GM21619 (cell line): ENCODE measurements around the gene ZBTB16.

Experiments used
- ATAC-seq: cut with Tn5 transposase; IDR thresholded peaks from one replicate; pipeline ENCODE4 v1.9.1; 2021; ENCODE audit not compliant: unreplicated experiment

The ZBTB16 gene

DNA sequence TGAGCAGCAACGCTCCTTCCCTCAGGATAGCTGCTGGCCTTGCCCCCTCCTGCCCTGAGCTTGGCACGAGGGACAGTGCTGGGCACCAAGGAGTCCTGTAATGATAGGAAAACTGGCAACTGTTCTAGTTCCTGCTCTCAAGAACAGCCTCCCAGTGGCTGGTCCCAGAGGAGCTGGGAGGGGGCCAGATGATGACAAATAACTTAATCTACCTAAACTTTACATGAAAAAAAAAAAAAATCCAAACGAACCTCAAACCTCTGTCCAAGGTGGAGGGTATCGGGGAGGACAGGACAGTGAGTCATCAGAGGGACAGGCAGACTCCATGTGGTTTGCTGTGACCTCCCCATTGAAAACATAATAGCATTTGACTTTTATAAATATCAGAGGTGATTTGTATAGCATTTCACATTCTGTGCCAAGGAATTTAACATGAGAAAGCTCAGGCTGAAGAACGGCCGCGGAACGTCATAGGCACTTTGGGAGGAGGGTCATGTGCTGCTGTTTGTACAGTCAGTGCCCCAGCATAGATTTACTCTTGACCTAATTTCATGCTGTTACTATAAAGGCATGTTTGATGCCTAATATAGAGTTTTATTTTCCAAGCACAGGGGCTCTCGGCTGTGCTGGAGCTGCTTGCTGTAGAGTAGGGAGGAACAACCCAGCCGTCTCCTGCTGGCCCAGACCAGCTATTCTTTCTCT lies 138.4 kb downstream of the ZBTB16 start:
- no peak for ATAC-seq

GRCh38 chr11:114199051-114199450 lies 139.5 kb downstream of the ZBTB16 start:
- no peak for ATAC-seq

DNA sequence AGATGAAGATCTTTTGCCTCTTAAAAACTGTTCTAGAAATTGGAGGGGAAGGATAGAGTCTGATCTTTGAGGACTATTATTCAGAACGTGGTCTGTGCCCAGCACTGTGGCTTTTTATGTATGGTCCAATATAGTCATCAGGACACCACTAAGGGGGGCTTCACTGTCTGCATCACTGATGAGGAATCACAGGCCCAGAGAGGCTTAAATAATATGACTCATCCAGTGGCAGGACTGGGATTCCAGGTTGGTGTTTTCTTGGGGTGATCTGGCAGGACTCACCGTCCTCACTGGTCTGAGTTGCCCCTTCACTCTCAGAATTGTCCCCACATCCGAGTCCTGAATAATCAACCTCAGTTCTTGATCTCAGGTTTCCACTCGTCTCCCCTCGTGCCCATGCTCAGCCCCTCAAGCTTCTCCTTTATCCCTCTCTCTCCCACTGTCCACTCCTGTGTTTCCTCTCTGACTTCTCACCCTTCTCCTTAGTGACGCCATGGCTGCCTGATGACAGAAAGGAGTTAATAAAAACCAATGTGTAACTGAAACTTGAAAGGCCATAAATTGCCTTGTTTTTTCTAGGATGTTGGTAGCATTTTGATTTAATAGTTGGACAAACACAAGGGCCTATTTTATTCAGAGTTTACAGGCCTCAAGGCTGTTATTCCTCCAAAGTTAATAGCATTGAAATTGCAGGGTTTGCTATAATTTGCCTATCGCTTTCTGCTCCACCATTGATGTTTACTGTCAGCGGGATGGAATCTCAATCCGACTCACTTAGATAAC lies 141.0 kb downstream of the ZBTB16 start:
- no peak for ATAC-seq

GRCh38 chr11:114201219-114201618 lies 141.7 kb downstream of the ZBTB16 start:
- no peak for ATAC-seq

GRCh38 chr11:114202011-114202609 lies 142.6 kb downstream of the ZBTB16 start:
- no peak for ATAC-seq

- no peak for ATAC-seq
Observed at GRCh38 chr11:114207096-114207495, 147.6 kb downstream of the ZBTB16 start.

DNA sequence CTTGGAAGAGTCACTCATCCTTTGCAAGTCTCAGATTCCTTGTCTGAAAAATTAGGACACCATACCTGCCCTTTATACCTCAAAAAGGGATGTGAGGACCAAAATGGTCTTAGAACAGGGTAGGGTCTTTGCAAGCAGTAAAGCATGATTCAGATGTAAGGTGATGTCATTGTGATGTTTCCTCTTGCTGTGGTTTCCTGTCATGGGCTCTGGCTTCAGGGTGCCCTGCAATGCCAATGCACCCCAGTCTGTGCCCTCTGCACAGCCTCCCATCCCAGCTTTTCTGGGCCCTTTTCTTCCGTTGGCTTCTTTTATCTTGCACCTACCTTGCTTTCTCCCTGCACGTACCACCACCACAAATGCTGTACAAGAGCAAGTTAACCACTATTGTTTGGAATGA lies 148.9 kb downstream of the ZBTB16 start:
- no peak for ATAC-seq

GRCh38 chr11:114209343-114209742 lies 149.8 kb downstream of the ZBTB16 start:
- ATAC-seq: no peak

GRCh38 chr11:114209904-114210303 lies 150.4 kb downstream of the ZBTB16 start:
- ATAC-seq: no peak

DNA sequence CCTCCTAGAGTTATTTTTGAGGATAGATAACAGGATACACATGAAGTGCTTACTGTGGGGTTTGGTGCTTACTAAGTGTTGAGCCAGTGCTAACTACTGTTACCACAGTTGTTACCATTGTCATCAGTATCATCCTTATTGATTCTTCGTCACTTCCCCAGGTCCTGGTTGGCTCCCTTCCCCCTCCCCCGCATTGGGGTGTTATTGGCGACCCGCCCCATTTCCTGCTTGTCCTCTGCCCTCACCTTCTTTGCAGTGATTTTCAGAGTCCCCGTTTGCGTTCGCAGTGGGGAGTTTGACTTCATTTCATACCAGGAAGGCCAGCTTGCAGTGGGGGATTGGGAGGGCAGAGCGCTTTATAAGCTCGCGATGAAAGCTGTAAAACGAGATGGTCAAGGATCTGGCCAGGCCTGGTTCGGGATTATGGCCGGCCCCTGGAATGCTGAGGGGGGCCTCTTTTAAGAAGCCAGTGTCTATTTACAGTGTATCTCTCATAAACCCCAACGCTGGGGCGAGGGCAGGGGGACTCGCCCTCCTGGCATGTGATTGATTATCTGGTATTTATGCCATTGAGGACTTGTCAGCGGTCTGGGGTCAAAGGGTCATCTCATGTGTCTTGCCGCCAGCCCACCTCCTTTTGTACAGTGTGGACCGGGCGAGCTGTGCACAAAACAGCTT lies 152.1 kb downstream of the ZBTB16 start:
- no peak for ATAC-seq

DNA sequence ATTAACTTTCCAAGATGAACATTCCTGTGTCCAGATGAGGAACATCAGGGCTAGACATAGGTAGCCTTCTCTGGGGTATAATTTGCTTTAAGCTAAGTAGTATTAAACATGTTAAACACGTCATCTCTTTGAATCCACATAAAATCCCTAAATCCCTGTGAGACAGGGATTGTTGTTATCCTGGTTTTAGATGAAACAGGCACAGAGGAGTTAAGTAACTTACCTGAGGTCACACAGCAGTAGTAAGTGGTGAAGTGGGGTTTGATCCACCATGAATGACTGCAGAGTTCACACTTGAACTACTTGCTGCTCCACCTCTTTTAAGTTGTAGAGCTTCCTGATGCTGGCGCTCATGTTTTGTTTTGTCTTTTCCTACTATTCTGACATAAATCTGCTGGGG lies 154.1 kb downstream of the ZBTB16 start:
- no peak for ATAC-seq

GRCh38 chr11:114215428-114215827 lies 155.9 kb downstream of the ZBTB16 start:
- ATAC-seq: no peak

DNA sequence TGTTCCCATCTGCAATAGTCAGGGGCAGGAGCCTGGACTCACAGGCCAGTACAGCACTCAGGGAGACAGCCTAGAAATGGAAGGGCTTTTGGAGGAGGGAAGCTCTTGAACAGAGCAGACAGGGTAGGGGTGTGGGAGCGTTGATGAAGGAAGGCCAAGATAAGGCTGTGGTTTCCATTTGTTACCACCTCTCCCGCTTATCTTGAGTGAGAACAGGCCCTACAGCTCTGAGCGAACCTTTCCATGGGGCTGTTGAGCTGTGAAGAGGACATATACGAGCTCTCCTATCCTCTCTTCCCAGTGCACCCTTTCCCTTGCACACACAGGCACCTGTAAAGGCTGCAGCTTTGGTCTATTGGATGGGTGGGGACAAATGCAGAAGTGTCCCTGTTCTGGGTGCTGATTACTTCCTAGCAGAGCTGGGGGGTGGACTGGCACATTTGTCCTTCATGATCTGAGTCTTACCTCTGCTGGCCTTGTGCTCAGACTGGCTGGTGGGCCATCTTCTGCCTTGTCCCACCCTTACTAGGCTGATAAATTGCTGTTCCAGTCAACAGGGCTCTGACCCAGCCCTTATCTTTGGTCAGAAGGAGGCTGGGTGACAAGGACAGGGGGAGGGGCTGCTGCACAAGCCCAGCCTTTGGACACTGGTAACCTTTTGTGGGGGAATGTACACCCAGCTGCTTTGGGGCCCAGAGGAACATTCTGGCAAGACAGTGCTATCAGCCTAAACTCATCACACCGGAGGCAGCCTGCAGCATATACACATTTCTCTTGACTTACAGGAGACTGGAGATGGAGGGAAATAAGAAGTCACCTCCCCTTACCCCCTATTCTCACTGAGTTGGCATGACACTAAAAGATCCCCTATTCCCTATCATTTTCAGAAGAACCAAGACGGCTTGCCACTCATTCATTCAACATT lies 156.6 kb downstream of the ZBTB16 start:
- ATAC-seq: no peak

GRCh38 chr11:114216796-114217180 lies 157.3 kb downstream of the ZBTB16 start:
- no peak for ATAC-seq

DNA sequence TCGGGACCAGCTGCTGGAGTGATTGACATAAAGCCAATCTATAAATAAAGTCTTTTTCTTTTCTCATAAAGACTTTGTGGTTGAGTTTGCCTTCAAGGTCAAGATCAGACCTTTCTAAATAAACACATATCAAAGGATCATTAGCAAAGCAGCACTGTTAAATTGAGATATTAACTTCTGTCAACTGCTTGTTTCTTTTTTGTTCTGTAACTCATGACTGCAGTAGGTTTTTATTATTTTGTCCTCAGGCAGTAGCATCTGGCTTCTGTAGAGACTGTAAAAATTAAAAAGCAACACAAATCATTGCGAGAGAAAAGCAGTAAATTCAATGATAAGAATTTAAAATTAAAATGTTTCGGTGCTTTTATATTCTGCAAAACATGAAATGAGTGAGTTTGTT lies 159.0 kb downstream of the ZBTB16 start:
- ATAC-seq: no peak

- ATAC-seq: no peak
Observed at GRCh38 chr11:114219559-114220349, 160.2 kb downstream of the ZBTB16 start.

DNA sequence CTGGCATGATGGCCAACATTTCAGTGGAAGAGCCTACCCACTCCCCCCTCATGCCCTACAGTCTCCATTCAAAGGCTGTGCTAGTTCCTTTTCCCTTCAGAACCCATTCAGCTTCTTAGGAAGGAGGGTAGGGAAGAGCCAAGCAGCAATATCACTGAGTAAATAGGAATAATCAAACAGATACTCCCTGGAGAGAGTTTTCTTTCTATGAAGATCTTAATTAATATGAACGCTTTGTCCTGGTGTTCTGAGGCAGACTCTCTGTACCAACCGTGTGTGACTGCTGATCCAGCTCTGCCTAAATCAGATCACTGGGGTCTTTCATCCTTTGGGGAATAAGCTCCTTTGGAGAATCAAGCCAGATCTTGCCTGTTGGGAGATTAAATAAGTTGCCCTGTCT lies 161.5 kb downstream of the ZBTB16 start:
- ATAC-seq: no peak

DNA sequence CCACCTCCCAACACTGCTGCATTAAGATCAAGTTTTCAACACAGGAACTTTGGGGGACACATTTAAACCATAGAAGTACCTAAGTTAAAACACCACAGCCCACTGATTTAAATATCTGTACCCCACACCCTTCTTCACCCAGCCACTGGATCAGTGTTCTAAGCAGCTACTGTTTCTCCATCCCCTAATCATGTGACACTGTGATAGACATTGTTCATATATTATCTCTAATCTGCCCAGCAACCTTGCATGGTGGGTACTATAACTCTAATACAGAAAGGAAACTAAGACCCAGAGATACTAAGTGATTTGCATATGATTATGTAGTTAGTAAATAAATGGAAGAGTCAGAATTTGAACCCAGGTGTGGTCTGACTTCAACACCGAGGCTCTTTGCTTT lies 166.2 kb downstream of the ZBTB16 start:
- ATAC-seq: no peak

DNA sequence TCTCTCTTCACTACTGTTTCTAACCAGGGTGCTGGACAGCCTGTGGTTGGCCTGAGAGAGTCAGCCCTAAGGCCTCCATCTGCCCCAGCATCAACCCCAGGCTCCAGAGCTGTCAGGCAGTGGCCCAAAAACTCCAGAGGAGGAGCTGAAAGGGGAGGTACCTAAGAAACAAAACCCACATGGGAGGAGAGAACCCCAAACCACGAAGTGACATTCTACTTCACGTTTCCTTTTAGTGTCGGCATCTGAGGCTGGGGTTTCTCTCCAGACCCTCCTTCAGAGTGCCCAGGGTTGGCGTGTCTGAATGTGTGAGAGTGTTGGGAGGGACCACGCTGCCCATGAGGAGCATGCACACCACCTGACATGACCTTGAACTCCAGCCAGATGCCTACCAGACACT lies 166.8 kb downstream of the ZBTB16 start:
- ATAC-seq: no peak
